Stimulated activated naive CD8-positive, alpha-beta T cell treated with anti-CD3 and anti-CD28 coated beads, Interleukin-15, Interleukin-2, amounts not matched to agents 100 ng/mL and 50 ng/mL, for 24 hours (primary cell): ENCODE results near the gene EEFSEC.

Experiments
- H3K27ac Mint-ChIP-seq: one replicate; pipeline ENCODE4 v1.8.0; 2021; ENCODE audit warnings: mild to moderate bottlenecking, mixed read lengths
- H3K27me3 Mint-ChIP-seq: one replicate; pipeline ENCODE4 v1.8.0; 2021; ENCODE audit warnings: mixed read lengths
- H3K36me3 Mint-ChIP-seq: one replicate; pipeline ENCODE4 v1.8.0; 2021; ENCODE audit warnings: low read depth, mixed read lengths
- H3K4me1 Mint-ChIP-seq: one replicate; pipeline ENCODE4 v1.8.0; 2021; ENCODE audit warnings: low read depth, mixed read lengths
- H3K4me3 Mint-ChIP-seq: one replicate; pipeline ENCODE4 v1.8.0; 2021; ENCODE audit warnings: mild to moderate bottlenecking, mixed read lengths
- H3K9me3 Mint-ChIP-seq: one replicate; pipeline ENCODE4 v1.8.0; 2021; ENCODE audit warnings: mixed read lengths

Gene EEFSEC

GRCh38 chr3:128366652-128367051 lies 213.4 kb downstream of the EEFSEC start:
- Mint-ChIP-seq H3K4me3 (no peak overlapping the region), H3K27me3 (no peaks in the 10 kb centered on the region), H3K4me1 (no peaks in the 10 kb centered on the region), H3K27ac (no peak overlapping the region), H3K9me3 (no peaks in the 10 kb centered on the region), H3K36me3 (no peaks in the 10 kb centered on the region)

- Mint-ChIP-seq H3K9me3 (no peaks in the 10 kb centered on the region), H3K27me3 (no peaks in the 10 kb centered on the region), H3K27ac (no peak overlapping the region), H3K4me3 (no peak overlapping the region), H3K36me3 (no peaks in the 10 kb centered on the region), H3K4me1 (peaks cover 5% of the 10 kb centered on the region)
Observed at GRCh38 chr3:128367221-128367620, 213.9 kb downstream of the EEFSEC start.

GRCh38 chr3:128367761-128368160 lies 214.5 kb downstream of the EEFSEC start:
- Mint-ChIP-seq H3K9me3 (no peaks in the 10 kb centered on the region), H3K27ac (no peak overlapping the region), H3K27me3 (no peaks in the 10 kb centered on the region), H3K4me3 (no peak overlapping the region), H3K36me3 (no peaks in the 10 kb centered on the region), H3K4me1 (peaks cover 11% of the 10 kb centered on the region)

GRCh38 chr3:128368626-128369025 lies 215.3 kb downstream of the EEFSEC start:
- Mint-ChIP-seq H3K9me3 (no peaks in the 10 kb centered on the region), H3K4me1 (peaks cover 13% of the 10 kb centered on the region), H3K27me3 (no peaks in the 10 kb centered on the region), H3K27ac (no peak overlapping the region), H3K36me3 (peaks cover 2% of the 10 kb centered on the region), H3K4me3 (no peak overlapping the region)

- H3K27ac Mint-ChIP-seq, result no peak overlapping the region
- peaks cover 13% of the 10 kb centered on the region for H3K4me1 Mint-ChIP-seq
- peaks cover 4% of the 10 kb centered on the region for H3K36me3 Mint-ChIP-seq
- H3K4me3 Mint-ChIP-seq, result no peak overlapping the region
- H3K27me3 Mint-ChIP-seq, result no peaks in the 10 kb centered on the region
- H3K9me3 Mint-ChIP-seq, result no peaks in the 10 kb centered on the region
Observed at GRCh38 chr3:128369121-128369703, 215.9 kb downstream of the EEFSEC start.

- Mint-ChIP-seq H3K4me1 (peaks cover 13% of the 10 kb centered on the region), H3K4me3 (no peak overlapping the region), H3K27ac (no peak overlapping the region), H3K36me3 (peaks cover 4% of the 10 kb centered on the region), H3K27me3 (no peaks in the 10 kb centered on the region), H3K9me3 (no peaks in the 10 kb centered on the region)
Observed at GRCh38 chr3:128369881-128370642, 216.8 kb downstream of the EEFSEC start.

GRCh38 chr3:128372281-128372680 lies 219.0 kb downstream of the EEFSEC start:
- Mint-ChIP-seq H3K9me3 (no peaks in the 10 kb centered on the region), H3K27ac (peak overlapping the region; percentile 29), H3K4me1 (peaks cover 13% of the 10 kb centered on the region), H3K27me3 (no peaks in the 10 kb centered on the region), H3K4me3 (no peak overlapping the region), H3K36me3 (peaks cover 4% of the 10 kb centered on the region)

- Mint-ChIP-seq H3K4me1 (peaks cover 13% of the 10 kb centered on the region), H3K27ac (no peak overlapping the region), H3K9me3 (no peaks in the 10 kb centered on the region), H3K27me3 (no peaks in the 10 kb centered on the region), H3K4me3 (no peak overlapping the region), H3K36me3 (peaks cover 4% of the 10 kb centered on the region)
Observed at GRCh38 chr3:128372707-128373533, 219.6 kb downstream of the EEFSEC start.

- peaks cover 4% of the 10 kb centered on the region for H3K36me3 Mint-ChIP-seq
- H3K4me1 Mint-ChIP-seq, result peaks cover 13% of the 10 kb centered on the region
- H3K4me3 Mint-ChIP-seq, result no peak overlapping the region
- H3K27me3 Mint-ChIP-seq, result no peaks in the 10 kb centered on the region
- no peak overlapping the region for H3K27ac Mint-ChIP-seq
- H3K9me3 Mint-ChIP-seq, result no peaks in the 10 kb centered on the region
Observed at GRCh38 chr3:128374746-128375445, 221.6 kb downstream of the EEFSEC start.

GRCh38 chr3:128376516-128376915 lies 223.2 kb downstream of the EEFSEC start:
- no peak overlapping the region for H3K4me3 Mint-ChIP-seq

GRCh38 chr3:128378631-128379347 lies 225.5 kb downstream of the EEFSEC start:
- no peaks in the 10 kb centered on the region for H3K27me3 Mint-ChIP-seq
- no peak overlapping the region for H3K4me3 Mint-ChIP-seq
- H3K4me1 Mint-ChIP-seq, result no peaks in the 10 kb centered on the region
- H3K36me3 Mint-ChIP-seq, result peaks cover under 1% of the 10 kb centered on the region
- no peaks in the 10 kb centered on the region for H3K9me3 Mint-ChIP-seq
- H3K27ac Mint-ChIP-seq, result no peak overlapping the region

More at GRCh38 chr3:128376516-128376915, 223.2 kb downstream of the EEFSEC start:
- Mint-ChIP-seq H3K4me1 (peaks cover 13% of the 10 kb centered on the region), H3K27me3 (no peaks in the 10 kb centered on the region), H3K27ac (no peak overlapping the region), H3K36me3 (peaks cover 4% of the 10 kb centered on the region), H3K9me3 (no peaks in the 10 kb centered on the region)

- H3K4me3 Mint-ChIP-seq, result no peak overlapping the region
- no peaks in the 10 kb centered on the region for H3K27me3 Mint-ChIP-seq
- H3K4me1 Mint-ChIP-seq, result no peaks in the 10 kb centered on the region
- no peak overlapping the region for H3K27ac Mint-ChIP-seq
- H3K9me3 Mint-ChIP-seq, result no peaks in the 10 kb centered on the region
- H3K36me3 Mint-ChIP-seq, result no peaks in the 10 kb centered on the region
Observed at GRCh38 chr3:128379367-128380160, 226.3 kb downstream of the EEFSEC start.

- Mint-ChIP-seq H3K4me3 (no peak overlapping the region), H3K27me3 (no peaks in the 10 kb centered on the region), H3K9me3 (no peaks in the 10 kb centered on the region), H3K27ac (no peak overlapping the region), H3K4me1 (no peaks in the 10 kb centered on the region), H3K36me3 (no peaks in the 10 kb centered on the region)
Observed at GRCh38 chr3:128380295-128380694, 227.0 kb downstream of the EEFSEC start.
